ENCODE measurements around the gene BRD4.
"Not testable (repeated sequence)": the region's sequence is repeated elsewhere in the genome, so short reads cannot be mapped to it uniquely, and the experiment has no call there.

The BRD4 gene

DNA sequence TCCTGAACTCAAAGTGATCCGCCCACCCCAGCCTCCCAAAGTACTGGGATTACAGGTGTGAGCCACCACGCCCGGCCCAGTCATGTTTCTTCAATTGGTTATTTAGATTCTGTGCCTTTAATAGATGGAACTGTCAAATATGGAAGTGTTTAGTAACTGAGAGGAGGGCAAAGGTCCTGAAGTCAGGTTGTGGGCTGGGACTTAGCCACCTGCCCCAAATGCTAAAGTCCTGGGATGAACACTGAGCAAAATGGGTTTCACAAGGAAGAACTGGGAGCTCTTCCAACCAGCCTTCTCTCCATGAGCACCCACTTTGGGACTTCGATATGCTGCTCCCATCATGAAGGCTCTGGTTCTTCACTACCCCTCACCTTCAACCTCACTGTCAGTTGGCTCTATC, 25.6 kb upstream of the BRD4 start:
- TF ChIP-seq, protein P1, sequence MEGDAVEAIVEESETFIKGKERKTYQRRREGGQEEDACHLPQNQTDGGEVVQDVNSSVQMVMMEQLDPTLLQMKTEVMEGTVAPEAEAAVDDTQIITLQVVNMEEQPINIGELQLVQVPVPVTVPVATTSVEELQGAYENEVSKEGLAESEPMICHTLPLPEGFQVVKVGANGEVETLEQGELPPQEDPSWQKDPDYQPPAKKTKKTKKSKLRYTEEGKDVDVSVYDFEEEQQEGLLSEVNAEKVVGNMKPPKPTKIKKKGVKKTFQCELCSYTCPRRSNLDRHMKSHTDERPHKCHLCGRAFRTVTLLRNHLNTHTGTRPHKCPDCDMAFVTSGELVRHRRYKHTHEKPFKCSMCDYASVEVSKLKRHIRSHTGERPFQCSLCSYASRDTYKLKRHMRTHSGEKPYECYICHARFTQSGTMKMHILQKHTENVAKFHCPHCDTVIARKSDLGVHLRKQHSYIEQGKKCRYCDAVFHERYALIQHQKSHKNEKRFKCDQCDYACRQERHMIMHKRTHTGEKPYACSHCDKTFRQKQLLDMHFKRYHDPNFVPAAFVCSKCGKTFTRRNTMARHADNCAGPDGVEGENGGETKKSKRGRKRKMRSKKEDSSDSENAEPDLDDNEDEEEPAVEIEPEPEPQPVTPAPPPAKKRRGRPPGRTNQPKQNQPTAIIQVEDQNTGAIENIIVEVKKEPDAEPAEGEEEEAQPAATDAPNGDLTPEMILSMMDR (IDR thresholded peaks at IDR 0.05): no peak
- Histone ChIP-seq H3K36me3 (peaks cover 89% of the 10 kb centered on the region), H3K9me3 (no peaks in the 10 kb centered on the region), H3K4me3 (ENCODE audit: low read depth in 1 of 2, low read length in 1 of 2) (no peak overlapping the region), H3K4me1 (ENCODE audit: control insufficient read depth in 1 of 2, insufficient read depth in 1 of 2, low read depth in 1 of 2, low read length in 1 of 2) (no peaks in the 10 kb centered on the region), H3K27me3 (no peaks in the 10 kb centered on the region), H3K27ac (no peak overlapping the region)

- TF ChIP-seq, protein P1 (IDR thresholded peaks at IDR 0.05): no peak
- Histone ChIP-seq H3K4me3 (ENCODE audit: low read depth in 1 of 2, low read length in 1 of 2) (no peak overlapping the region), H3K9me3 (no peaks in the 10 kb centered on the region), H3K27me3 (no peaks in the 10 kb centered on the region), H3K27ac (no peak overlapping the region), H3K4me1 (ENCODE audit: control insufficient read depth in 1 of 2, insufficient read depth in 1 of 2, low read depth in 1 of 2, low read length in 1 of 2) (no peaks in the 10 kb centered on the region), H3K36me3 (peaks cover 73% of the 10 kb centered on the region)
These were observed 22.4 kb upstream of the BRD4 start for GRCh38 chr19:15354566-15355296.

DNA sequence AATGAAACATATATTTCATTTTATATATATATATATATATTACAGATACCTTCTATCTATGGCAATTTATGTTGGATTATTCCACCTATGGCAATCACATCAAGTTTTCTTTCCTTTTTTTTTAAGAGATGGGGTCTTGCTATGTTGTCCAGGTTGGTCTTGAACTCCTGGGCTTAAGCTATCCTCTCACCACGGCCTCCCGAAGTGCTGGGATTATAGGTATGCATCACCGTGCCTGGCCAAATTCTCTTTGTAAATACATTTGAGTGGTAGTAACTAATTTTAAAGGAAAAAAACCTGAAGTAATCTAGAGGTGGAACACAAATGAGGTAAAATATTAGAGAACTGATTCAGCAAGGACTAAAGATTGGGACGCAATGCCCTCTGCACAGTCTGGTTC, 21.6 kb upstream of the BRD4 start:
- TF ChIP-seq, protein P1 (IDR thresholded peaks at IDR 0.05): no peak
- Histone ChIP-seq H3K4me3 (ENCODE audit: low read depth in 1 of 2, low read length in 1 of 2) (no peak overlapping the region), H3K9me3 (no peaks in the 10 kb centered on the region), H3K4me1 (ENCODE audit: control insufficient read depth in 1 of 2, insufficient read depth in 1 of 2, low read depth in 1 of 2, low read length in 1 of 2) (no peaks in the 10 kb centered on the region), H3K36me3 (peaks cover 64% of the 10 kb centered on the region), H3K27ac (no peak overlapping the region), H3K27me3 (no peaks in the 10 kb centered on the region)

- H3K27ac ChIP-seq; H3K27me3 ChIP-seq; H3K4me3 ChIP-seq (ENCODE audit: low read depth in 1 of 2, low read length in 1 of 2); H3K9me3 ChIP-seq; H3K4me1 ChIP-seq (ENCODE audit: control insufficient read depth in 1 of 2, insufficient read depth in 1 of 2, low read depth in 1 of 2, low read length in 1 of 2): not testable (repeated sequence)
- H3K36me3 ChIP-seq: peaks cover 51% of the 10 kb centered on the region
These were observed 20.2 kb upstream of the BRD4 start for GRCh38 chr19:15352535-15352934.

GRCh38 chr19:15341328-15341727, 9.0 kb upstream of the BRD4 start:
- not testable (repeated sequence) for H3K27me3 ChIP-seq; H3K27ac ChIP-seq; H3K4me1 ChIP-seq (ENCODE audit: control insufficient read depth in 1 of 2, insufficient read depth in 1 of 2, low read depth in 1 of 2, low read length in 1 of 2); H3K9me3 ChIP-seq; H3K4me3 ChIP-seq (ENCODE audit: low read depth in 1 of 2, low read length in 1 of 2)
- peaks cover 26% of the 10 kb centered on the region for H3K36me3 ChIP-seq

- TF ChIP-seq, protein P1 (IDR thresholded peaks at IDR 0.05): no peak
- Histone ChIP-seq H3K36me3 (peaks cover 17% of the 10 kb centered on the region), H3K4me1 (ENCODE audit: control insufficient read depth in 1 of 2, insufficient read depth in 1 of 2, low read depth in 1 of 2, low read length in 1 of 2) (no peaks in the 10 kb centered on the region)
These were observed 7.7 kb upstream of the BRD4 start for GRCh38 chr19:15340086-15340485.

More at GRCh38 chr19:15340086-15340485, 7.7 kb upstream of the BRD4 start:
- Histone ChIP-seq H3K27me3 (no peaks in the 10 kb centered on the region), H3K4me3 (ENCODE audit: low read depth in 1 of 2, low read length in 1 of 2) (no peak overlapping the region), H3K9me3 (no peaks in the 10 kb centered on the region), H3K27ac (no peak overlapping the region)

All from neutrophil (primary cell).